Erythroblast (primary cell): ENCODE measurements around the gene PHF10.

Experiments
- GATA1 ChIP-seq: IDR thresholded peaks from 2 replicates; pipeline ENCODE4 v1.6.1; 2011; ENCODE audit warnings: low read depth, mild to moderate bottlenecking, control low read depth, low read length, moderate library complexity
- POLR2A ChIP-seq: IDR thresholded peaks from 2 replicates; pipeline ENCODE4 v1.6.1; 2011; ENCODE audit warnings: mild to moderate bottlenecking, low read length

DNA sequence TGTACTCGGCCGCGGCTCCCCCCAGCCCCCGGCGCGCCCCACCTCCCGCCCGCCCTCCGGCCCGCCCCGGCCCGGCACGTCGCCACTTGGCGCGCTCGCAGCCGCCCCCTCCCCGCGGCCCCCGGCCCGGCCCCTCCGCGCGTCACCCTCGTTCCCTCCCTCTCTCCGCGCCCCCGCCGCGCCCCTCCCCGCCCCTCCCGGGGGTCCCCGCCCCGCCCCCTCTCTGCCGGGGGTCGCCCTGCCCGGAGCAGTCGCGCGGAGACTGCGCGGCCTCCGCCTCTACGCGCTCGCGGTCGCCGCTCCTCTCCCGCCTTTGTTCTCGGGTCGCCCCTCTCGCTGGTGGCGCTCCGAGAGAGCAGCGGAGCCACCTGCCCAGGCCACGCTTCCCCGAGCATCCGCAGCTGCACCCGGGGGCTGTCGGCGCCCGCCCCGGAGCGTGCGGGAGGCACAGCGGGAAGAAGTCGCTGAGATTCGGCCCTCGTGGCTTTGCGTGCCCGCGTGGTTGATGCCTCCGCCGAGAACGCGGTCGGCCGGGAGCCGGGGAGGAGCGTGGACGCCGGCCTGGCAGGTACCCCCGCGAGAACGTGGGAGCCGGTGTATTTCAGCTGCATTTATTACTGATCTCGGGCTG lies at the start of gene PHF10:
- no peak for TF ChIP-seq POLR2A
- no peak for TF ChIP-seq GATA1
